HepG2 (cell line): Measurements from ENCODE around the gene EPHA3.

Experiments
- CTCF ChIP-seq: sonication (generic); formaldehyde crosslinking; IDR thresholded peaks from 2 replicates; pipeline ENCODE4 v1.5.0; 2020; ENCODE audit warnings: mild to moderate bottlenecking, missing genetic modification reagents, moderate library complexity
- MXI1 ChIP-seq: IDR thresholded peaks from 3 replicates; pipeline ENCODE4 v1.6.1; 2012; ENCODE audit warnings: low read depth, low read length, inconsistent platforms, borderline replicate concordance
- TF ChIP-seq, protein P1 (sequence below): sonication (generic); formaldehyde crosslinking; IDR thresholded peaks from 2 replicates; pipeline ENCODE4 v1.4.0; 2020; ENCODE audit warnings: missing genetic modification reagents, borderline replicate concordance

- TF ChIP-seq MXI1: no peak
- TF ChIP-seq CTCF (CRISPR knock-in tag): no peak
- TF ChIP-seq, protein P1, sequence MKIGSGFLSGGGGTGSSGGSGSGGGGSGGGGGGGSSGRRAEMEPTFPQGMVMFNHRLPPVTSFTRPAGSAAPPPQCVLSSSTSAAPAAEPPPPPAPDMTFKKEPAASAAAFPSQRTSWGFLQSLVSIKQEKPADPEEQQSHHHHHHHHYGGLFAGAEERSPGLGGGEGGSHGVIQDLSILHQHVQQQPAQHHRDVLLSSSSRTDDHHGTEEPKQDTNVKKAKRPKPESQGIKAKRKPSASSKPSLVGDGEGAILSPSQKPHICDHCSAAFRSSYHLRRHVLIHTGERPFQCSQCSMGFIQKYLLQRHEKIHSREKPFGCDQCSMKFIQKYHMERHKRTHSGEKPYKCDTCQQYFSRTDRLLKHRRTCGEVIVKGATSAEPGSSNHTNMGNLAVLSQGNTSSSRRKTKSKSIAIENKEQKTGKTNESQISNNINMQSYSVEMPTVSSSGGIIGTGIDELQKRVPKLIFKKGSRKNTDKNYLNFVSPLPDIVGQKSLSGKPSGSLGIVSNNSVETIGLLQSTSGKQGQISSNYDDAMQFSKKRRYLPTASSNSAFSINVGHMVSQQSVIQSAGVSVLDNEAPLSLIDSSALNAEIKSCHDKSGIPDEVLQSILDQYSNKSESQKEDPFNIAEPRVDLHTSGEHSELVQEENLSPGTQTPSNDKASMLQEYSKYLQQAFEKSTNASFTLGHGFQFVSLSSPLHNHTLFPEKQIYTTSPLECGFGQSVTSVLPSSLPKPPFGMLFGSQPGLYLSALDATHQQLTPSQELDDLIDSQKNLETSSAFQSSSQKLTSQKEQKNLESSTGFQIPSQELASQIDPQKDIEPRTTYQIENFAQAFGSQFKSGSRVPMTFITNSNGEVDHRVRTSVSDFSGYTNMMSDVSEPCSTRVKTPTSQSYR (CRISPR knock-in tag): no peak
Observed at GRCh38 chr3:89159605-89160004, 52.2 kb downstream of the EPHA3 start.
